ENCODE data around the gene USH2A.

GRCh38 chr1:216306830-216307229, 116.4 kb downstream of the USH2A start:
- no peak for TF ChIP-seq EZH2phosphoT487 (IDR thresholded peaks at IDR 0.05; ENCODE audit: borderline replicate concordance)
- no peak for TF ChIP-seq CTCF (conservative IDR thresholded peaks at IDR 0.05; ENCODE audit: low read length)
